Caco-2 (cell line): ENCODE data around the gene CBARP. TPM values are rescaled to one million over a fixed set of nuclear protein-coding genes. Genes with fewer than 3 reads are reported as not detected.

Experiments
- BruUV-seq: library from RNA; stranded (reverse); fragments of 400-500 nt; replicated peaks from 2 replicates; lab custom pipeline; 2021; lab: Mats Ljungman, UMichigan
- CTCF ChIA-PET: fragments of 300-600 bp; sonication (Branson Sonifier 250); formaldehyde crosslinking; loops from one replicate; lab custom pipeline; 2022; ENCODE audit warnings: antibody characterized with exemption; lab: Charles Lee
- POLR2A ChIA-PET: fragments of 300-600 bp; sonication (Branson Sonifier 250); formaldehyde crosslinking; loops from one replicate; lab custom pipeline; 2022; ENCODE audit warnings: antibody characterized with exemption; lab: Charles Lee
- DNase-seq, 2 experiments: peaks; one replicate each; pipeline versions ENCODE4 v3.0.0 to v3.0.0-alpha.2; 2020 to 2022
- H3K27me3 ChIP-seq: replicated peaks from 2 replicates; pipeline ENCODE4 v1.6.0; 2011; ENCODE audit warnings: low read length; ENCODE audit not compliant: control insufficient read depth, insufficient read depth
- H3K36me3 ChIP-seq: 2 replicates; pipeline ENCODE4 v1.5.1; 2011; ENCODE audit warnings: low read length; ENCODE audit not compliant: control insufficient read depth, insufficient read depth
- H3K4me1 ChIP-seq: fragments of 250-450 bp; sonication (Bioruptor Pico); 2 replicates; pipeline ENCODE4 v1.5.1; 2020; ENCODE audit warnings: mild to moderate bottlenecking
- H3K4me3 ChIP-seq: 2 replicates; pipeline ENCODE4 v1.5.1; 2011; ENCODE audit warnings: low read depth, mild to moderate bottlenecking, control low read depth, low read length
- H3K9me3 ChIP-seq: fragments of 250-450 bp; sonication (Bioruptor Pico); 2 replicates; pipeline ENCODE4 v1.5.1; 2020; ENCODE audit warnings: mild to moderate bottlenecking, moderate library complexity
- H3K27ac Mint-ChIP-seq: one replicate; pipeline ENCODE4 v1.8.0; 2022; ENCODE audit warnings: mixed read lengths; ENCODE audit not compliant: unreplicated experiment
- H3K27me3 Mint-ChIP-seq: one replicate; pipeline ENCODE4 v1.8.0; 2022; ENCODE audit warnings: mixed read lengths; ENCODE audit not compliant: insufficient read depth, unreplicated experiment
- H3K36me3 Mint-ChIP-seq: one replicate; pipeline ENCODE4 v1.8.0; 2022; ENCODE audit warnings: mild to moderate bottlenecking, mixed read lengths; ENCODE audit not compliant: insufficient read depth, unreplicated experiment
- H3K4me1 Mint-ChIP-seq: one replicate; pipeline ENCODE4 v1.8.0; 2022; ENCODE audit warnings: low read depth, mixed read lengths; ENCODE audit not compliant: unreplicated experiment
- H3K4me3 Mint-ChIP-seq: one replicate; pipeline ENCODE4 v1.8.0; 2022; ENCODE audit warnings: mild to moderate bottlenecking, moderate library complexity, mixed read lengths; ENCODE audit not compliant: unreplicated experiment
- H3K9me3 Mint-ChIP-seq: one replicate; pipeline ENCODE4 v1.8.0; 2022; ENCODE audit warnings: mixed read lengths; ENCODE audit not compliant: unreplicated experiment
- CTCF ChIP-seq, 2 experiments: fragments of 200-600 bp in 1 of 2; IDR thresholded peaks; 1 replicate in 1 of 2; 2 replicates in 1 of 2; pipeline versions ENCODE4 v1.5.1 to v1.8.0; 2011 to 2022; ENCODE audit warnings: antibody characterized with exemption in 1 of 2, control low read depth in 1 of 2, inconsistent platforms in 1 of 2, low read depth in 1 of 2, low read length in 1 of 2, mild to moderate bottlenecking in 1 of 2, moderate library complexity in 1 of 2; ENCODE audit not compliant: insufficient read depth in 1 of 2, severe bottlenecking in 1 of 2, unreplicated experiment in 1 of 2
- intact Hi-C: fragments of 100-400 bp; cut with micrococcal nuclease; formaldehyde crosslinking; loops from one replicate; pipeline ENCODE4 v1.10.0; 2022; ENCODE audit not compliant: unreplicated experiment
- total RNA-seq: library from RNA; stranded (reverse); gene quantifications from 2 replicates; pipeline ENCODE4 v1.2.3, GENCODE V29; 2022

CBARP gene
- total RNA-seq, 1 experiment from 2014 or later: 7.3 TPM

- CTCF ChIA-PET: no interaction called here
- Histone ChIP-seq H3K36me3 (no peaks in the 10 kb centered on the region), H3K27me3 (no peaks in the 10 kb centered on the region), H3K9me3 (no peaks in the 10 kb centered on the region), H3K4me3 (no peak overlapping the region), H3K4me1 (peaks cover 4% of the 10 kb centered on the region; the same call in 1 of the 2 replicates)
- intact Hi-C loops: no loop called here
- no TSS peak for BruUV-seq
- POLR2A ChIA-PET: no interaction called here
- TF ChIP-seq CTCF (IDR thresholded peaks at IDR 0.05; ENCODE audit: insufficient read depth in 1 of 2, low read depth in 1 of 2, low read length in 1 of 2, severe bottlenecking in 1 of 2, unreplicated experiment in 1 of 2): no peak
- Mint-ChIP-seq H3K27ac (no peak overlapping the region), H3K4me3 (no peak overlapping the region), H3K36me3 (peaks cover 15% of the 10 kb centered on the region), H3K4me1 (no peaks in the 10 kb centered on the region), H3K9me3 (no peaks in the 10 kb centered on the region), H3K27me3 (no peaks in the 10 kb centered on the region)
- no peak for DNase-seq
Measured at GRCh38 chr19:1234051-1234954, 3.5 kb downstream of the CBARP start.

- BruUV-seq: no TSS peak
- CTCF ChIA-PET: no interaction called here
- Histone ChIP-seq H3K27me3 (no peaks in the 10 kb centered on the region), H3K9me3 (no peaks in the 10 kb centered on the region), H3K4me1 (peaks cover 4% of the 10 kb centered on the region; the same call in 1 of the 2 replicates), H3K4me3 (no peak overlapping the region), H3K36me3 (no peaks in the 10 kb centered on the region)
- Mint-ChIP-seq H3K4me1 (no peaks in the 10 kb centered on the region), H3K9me3 (no peaks in the 10 kb centered on the region), H3K27ac (no peak overlapping the region), H3K27me3 (no peaks in the 10 kb centered on the region), H3K36me3 (peaks cover 16% of the 10 kb centered on the region), H3K4me3 (no peak overlapping the region)
- intact Hi-C loops: no loop called here
- TF ChIP-seq CTCF (IDR thresholded peaks at IDR 0.05; ENCODE audit: insufficient read depth in 1 of 2, low read depth in 1 of 2, low read length in 1 of 2, severe bottlenecking in 1 of 2, unreplicated experiment in 1 of 2): no peak
- POLR2A ChIA-PET: no interaction called here
- no peak for DNase-seq
Measured at GRCh38 chr19:1233115-1233667, 4.6 kb downstream of the CBARP start.

- H3K27me3 ChIP-seq: no peaks in the 10 kb centered on the region
- CTCF ChIA-PET: no interaction called here
- Mint-ChIP-seq H3K4me1 (no peaks in the 10 kb centered on the region), H3K36me3 (peaks cover 17% of the 10 kb centered on the region), H3K27me3 (no peaks in the 10 kb centered on the region), H3K9me3 (no peaks in the 10 kb centered on the region), H3K4me3 (no peak overlapping the region), H3K27ac (peak overlapping the region; percentile 37)
- POLR2A ChIA-PET: no interaction called here
- DNase-seq: no peak
- no peak for TF ChIP-seq CTCF (IDR thresholded peaks at IDR 0.05; ENCODE audit: insufficient read depth in 1 of 2, low read depth in 1 of 2, low read length in 1 of 2, severe bottlenecking in 1 of 2, unreplicated experiment in 1 of 2)
- peaks cover 4% of the 10 kb centered on the region; the same call in 1 of the 2 replicates for H3K4me1 ChIP-seq
- intact Hi-C loops: no loop called here
- no TSS peak for BruUV-seq
- no peak overlapping the region for H3K4me3 ChIP-seq
- H3K9me3 ChIP-seq: no peaks in the 10 kb centered on the region
- no peaks in the 10 kb centered on the region for H3K36me3 ChIP-seq
Measured at GRCh38 chr19:1232652-1233072, 5.1 kb downstream of the CBARP start.
